ENCODE results near the gene DNER. TPM values are rescaled to one million over a fixed set of nuclear protein-coding genes. Genes with fewer than 3 reads are reported as not detected.

Gene DNER
- total RNA-seq, 2 donors from 2014 or later = 0.27 to 1.7 TPM

- no peak overlapping the region for H3K4me3 ChIP-seq
- no peak for TF ChIP-seq CTCF (IDR thresholded peaks at IDR 0.05)
- intact Hi-C loops (cut with DNase I) = no loop called here
- H3K9ac ChIP-seq (ENCODE audit: low read depth in 2 of 2, low read length in 2 of 2) = no peak overlapping the region
- no peak for DNase-seq
- H3K9me3 ChIP-seq = no peaks in the 10 kb centered on the region
- H3K4me1 ChIP-seq = no peaks in the 10 kb centered on the region
- no peaks in the 10 kb centered on the region for H3K36me3 ChIP-seq
- H3K27ac ChIP-seq = no peak overlapping the region
- H3K27me3 ChIP-seq = no peaks in the 10 kb centered on the region
Observed at GRCh38 chr2:229563388-229563787, 151.0 kb downstream of the DNER start.

DNA sequence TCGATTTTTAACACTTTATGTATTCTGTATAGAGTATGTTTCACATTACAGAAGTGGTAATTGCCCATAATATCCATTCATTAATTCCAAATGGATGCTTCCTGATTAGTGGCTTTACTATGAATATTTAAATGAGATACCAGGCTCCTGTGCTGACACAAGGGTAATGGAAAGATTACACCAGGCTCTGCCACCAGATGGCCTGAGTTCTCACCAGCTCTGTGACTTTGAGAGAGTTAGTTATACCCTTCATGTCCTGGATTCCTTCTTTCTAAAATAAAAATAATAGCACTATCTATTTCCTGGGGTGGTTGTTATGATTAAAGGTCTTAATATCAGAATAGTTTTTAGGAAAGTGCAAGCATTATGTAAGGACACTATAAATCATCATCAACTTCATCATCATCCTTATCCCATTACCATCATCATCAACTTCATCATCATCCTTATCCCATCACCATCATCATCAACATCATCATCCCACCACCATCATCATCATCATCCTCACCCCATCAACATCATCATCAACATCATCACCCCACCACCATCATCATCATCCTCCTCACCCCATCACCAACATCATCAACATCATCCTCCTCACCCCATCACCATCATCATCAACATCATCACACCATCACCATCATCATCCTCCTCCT lies 151.8 kb downstream of the DNER start:
- Histone ChIP-seq H3K36me3 (no peaks in the 10 kb centered on the region), H3K27me3 (no peaks in the 10 kb centered on the region), H3K4me3 (no peak overlapping the region), H3K27ac (no peak overlapping the region), H3K9ac (ENCODE audit: low read depth in 2 of 2, low read length in 2 of 2) (no peak overlapping the region), H3K4me1 (no peaks in the 10 kb centered on the region), H3K9me3 (no peaks in the 10 kb centered on the region)
- DNase-seq = no peak
- no peak for TF ChIP-seq CTCF (IDR thresholded peaks at IDR 0.05)
- intact Hi-C loops (cut with DNase I) = no loop called here

DNA sequence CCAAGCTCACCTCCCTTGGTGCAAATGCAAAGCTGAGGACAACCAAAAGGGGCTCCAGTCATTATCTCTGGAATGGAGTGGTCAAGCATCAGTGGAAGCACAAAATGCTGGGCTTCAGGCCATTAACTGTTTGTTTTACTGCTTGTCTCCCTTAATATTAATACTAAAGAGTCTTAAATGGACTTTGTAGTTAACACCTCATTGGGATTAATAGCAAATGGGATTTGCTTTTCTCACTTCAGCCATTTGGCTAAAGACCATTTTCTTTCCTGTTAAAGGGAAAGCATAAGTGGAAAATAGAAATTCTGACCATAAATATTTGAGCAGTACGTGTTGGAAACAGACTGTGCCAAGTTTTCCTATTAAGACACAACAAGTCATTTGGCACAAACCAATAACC lies 154.4 kb downstream of the DNER start:
- no peaks in the 10 kb centered on the region for H3K36me3 ChIP-seq
- no peaks in the 10 kb centered on the region for H3K9me3 ChIP-seq
- no peak overlapping the region for H3K4me3 ChIP-seq
- intact Hi-C loops (cut with DNase I) = no loop called here
- H3K9ac ChIP-seq (ENCODE audit: low read depth in 2 of 2, low read length in 2 of 2) = no peak overlapping the region
- H3K4me1 ChIP-seq = no peaks in the 10 kb centered on the region
- no peak for DNase-seq
- no peak overlapping the region for H3K27ac ChIP-seq
- no peaks in the 10 kb centered on the region for H3K27me3 ChIP-seq
- TF ChIP-seq CTCF (IDR thresholded peaks at IDR 0.05) = no peak

GRCh38 chr2:229553091-229553490 lies 161.3 kb downstream of the DNER start:
- Histone ChIP-seq H3K27me3 (no peaks in the 10 kb centered on the region), H3K36me3 (no peaks in the 10 kb centered on the region), H3K4me3 (no peak overlapping the region), H3K9me3 (no peaks in the 10 kb centered on the region), H3K27ac (no peak overlapping the region), H3K9ac (ENCODE audit: low read depth in 2 of 2, low read length in 2 of 2) (no peak overlapping the region), H3K4me1 (no peaks in the 10 kb centered on the region)
- intact Hi-C loops (cut with DNase I) = no loop called here
- no peak for DNase-seq
- TF ChIP-seq CTCF (IDR thresholded peaks at IDR 0.05) = no peak

DNA sequence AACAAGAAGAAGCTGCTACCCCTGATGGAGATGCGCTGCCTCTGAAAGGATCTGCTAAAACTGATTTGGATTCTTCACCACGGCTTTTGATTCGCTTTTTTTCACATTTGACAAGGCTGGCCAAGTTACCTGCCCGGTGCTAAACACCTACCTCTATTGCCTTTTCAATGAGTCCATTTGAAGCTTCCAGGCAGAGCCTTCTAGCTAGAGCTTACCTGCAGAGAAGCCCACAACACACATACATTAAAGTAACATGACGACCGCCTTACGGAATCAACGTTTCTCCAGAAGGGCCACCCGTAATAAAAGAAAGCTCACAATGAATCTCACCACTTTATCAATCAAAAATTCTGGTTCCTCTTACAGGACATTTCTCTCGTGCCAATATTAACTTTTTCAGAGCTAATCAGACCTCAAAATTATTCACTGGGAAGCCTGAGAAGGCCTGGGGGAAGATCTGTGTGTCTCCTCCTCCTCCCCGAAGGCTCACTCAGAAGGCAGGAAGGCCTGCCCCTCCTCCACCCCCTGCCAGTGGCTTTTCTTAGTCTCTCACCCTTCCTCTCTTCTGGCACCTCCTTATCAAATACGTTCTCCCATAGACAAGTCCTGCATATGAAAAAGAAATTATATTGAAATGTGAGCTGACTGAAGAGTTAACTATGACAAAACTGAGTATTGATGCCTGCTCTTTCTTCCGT lies 171.0 kb downstream of the DNER start:
- DNase-seq = no peak
- intact Hi-C loops (cut with DNase I) = no loop called here
- Histone ChIP-seq H3K27ac (no peak overlapping the region), H3K4me3 (no peak overlapping the region), H3K9ac (ENCODE audit: low read depth in 2 of 2, low read length in 2 of 2) (no peak overlapping the region), H3K4me1 (no peaks in the 10 kb centered on the region), H3K27me3 (no peaks in the 10 kb centered on the region), H3K36me3 (no peaks in the 10 kb centered on the region), H3K9me3 (no peaks in the 10 kb centered on the region)
- TF ChIP-seq CTCF (IDR thresholded peaks at IDR 0.05) = no peak

All from colonic mucosa (tissue), 4 donors.